ENCODE data around the gene MYBBP1A.

Gene MYBBP1A

DNA sequence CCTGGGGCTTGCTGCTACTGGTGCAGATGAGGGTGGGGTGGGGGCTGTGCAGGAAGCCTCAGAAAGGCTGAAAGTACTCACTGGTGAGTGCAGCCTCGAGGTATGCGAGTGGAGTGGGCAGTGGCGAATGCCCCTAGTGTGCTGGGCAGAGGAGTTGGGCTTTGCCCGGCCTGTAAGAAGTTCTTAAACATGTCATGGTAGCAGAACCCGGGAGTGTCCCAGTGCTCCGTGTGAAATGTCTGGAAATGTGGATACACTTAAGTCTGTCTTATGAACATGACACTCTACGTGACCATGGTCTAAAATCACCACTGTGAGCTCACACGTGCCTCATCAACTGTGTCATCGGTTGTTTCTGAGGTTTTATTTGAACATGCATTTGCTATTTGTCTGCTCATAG, 30.9 kb upstream of the MYBBP1A start:
- Histone ChIP-seq H2AFZ (ENCODE audit: low read length) (no peak overlapping the region), H3K9me2 (replicated peaks; ENCODE audit: insufficient read depth, low read length) (no peaks in the 10 kb centered on the region), H3K79me2 (ENCODE audit: low read length) (no peaks in the 10 kb centered on the region), H3F3A (ENCODE audit: insufficient read depth, low read length) (no peaks in the 10 kb centered on the region), H4K20me1 (ENCODE audit: insufficient read depth, low read length) (no peaks in the 10 kb centered on the region), H3K4me2 (ENCODE audit: low read depth, low read length) (no peak overlapping the region), H3K4me3 (ENCODE audit: low read length) (no peak overlapping the region), H3K9ac (ENCODE audit: low read length) (no peak overlapping the region), H3K9me3 (replicated peaks; ENCODE audit: insufficient read depth, low read length) (no peaks in the 10 kb centered on the region), H3K27ac (ENCODE audit: low read length) (no peak overlapping the region), H3K4me1 (ENCODE audit: low read length) (no peaks in the 10 kb centered on the region), H3K27me3 (replicated peaks; ENCODE audit: insufficient read depth, low read length) (peaks cover 92% of the 10 kb centered on the region), H3K36me3 (replicated peaks; ENCODE audit: insufficient read depth, low read length) (no peaks in the 10 kb centered on the region)
- TF ChIP-seq EZH2 (optimal IDR thresholded peaks at IDR 0.05; ENCODE audit: low read depth, low read length) (no peak), EZH2phosphoT487 (IDR thresholded peaks at IDR 0.05; ENCODE audit: low read length) (no peak), CTCF (IDR thresholded peaks at IDR 0.05; ENCODE audit: low read length) (no peak)
- no peak for DNase-seq

GRCh38 chr17:4585638-4585994, 30.4 kb upstream of the MYBBP1A start:
- DNase-seq = no peak
- no peaks in the 10 kb centered on the region for H3K4me1 ChIP-seq (ENCODE audit: low read length)
- no peak overlapping the region for H3K4me2 ChIP-seq (ENCODE audit: low read depth, low read length)
- no peaks in the 10 kb centered on the region for H3K9me2 ChIP-seq (replicated peaks; ENCODE audit: insufficient read depth, low read length)
- no peaks in the 10 kb centered on the region for H3K79me2 ChIP-seq (ENCODE audit: low read length)
- no peak overlapping the region for H3K9ac ChIP-seq (ENCODE audit: low read length)
- no peaks in the 10 kb centered on the region for H3F3A ChIP-seq (ENCODE audit: insufficient read depth, low read length)
- no peak overlapping the region for H3K27ac ChIP-seq (ENCODE audit: low read length)
- H3K9me3 ChIP-seq (replicated peaks; ENCODE audit: insufficient read depth, low read length) = no peaks in the 10 kb centered on the region
- H3K4me3 ChIP-seq (ENCODE audit: low read length) = no peak overlapping the region
- H3K36me3 ChIP-seq (replicated peaks; ENCODE audit: insufficient read depth, low read length) = no peaks in the 10 kb centered on the region
- H3K27me3 ChIP-seq (replicated peaks; ENCODE audit: insufficient read depth, low read length) = peaks cover 89% of the 10 kb centered on the region
- TF ChIP-seq EZH2 (optimal IDR thresholded peaks at IDR 0.05; ENCODE audit: low read depth, low read length) = no peak
- no peak overlapping the region for H2AFZ ChIP-seq (ENCODE audit: low read length)
- no peaks in the 10 kb centered on the region for H4K20me1 ChIP-seq (ENCODE audit: insufficient read depth, low read length)

GRCh38 chr17:4584917-4585637, 29.9 kb upstream of the MYBBP1A start:
- Histone ChIP-seq H3K4me3 (ENCODE audit: low read length) (no peak overlapping the region), H3F3A (ENCODE audit: insufficient read depth, low read length) (no peaks in the 10 kb centered on the region), H4K20me1 (ENCODE audit: insufficient read depth, low read length) (no peaks in the 10 kb centered on the region), H3K9me3 (replicated peaks; ENCODE audit: insufficient read depth, low read length) (no peaks in the 10 kb centered on the region), H3K9ac (ENCODE audit: low read length) (no peak overlapping the region), H3K4me2 (ENCODE audit: low read depth, low read length) (no peak overlapping the region), H3K4me1 (ENCODE audit: low read length) (no peaks in the 10 kb centered on the region), H3K79me2 (ENCODE audit: low read length) (no peaks in the 10 kb centered on the region), H2AFZ (ENCODE audit: low read length) (no peak overlapping the region), H3K27me3 (replicated peaks; ENCODE audit: insufficient read depth, low read length) (peaks cover 88% of the 10 kb centered on the region), H3K36me3 (replicated peaks; ENCODE audit: insufficient read depth, low read length) (no peaks in the 10 kb centered on the region), H3K27ac (ENCODE audit: low read length) (no peak overlapping the region), H3K9me2 (replicated peaks; ENCODE audit: insufficient read depth, low read length) (no peaks in the 10 kb centered on the region)
- no peak for DNase-seq
- TF ChIP-seq EZH2 (optimal IDR thresholded peaks at IDR 0.05; ENCODE audit: low read depth, low read length) (no peak), EZH2phosphoT487 (IDR thresholded peaks at IDR 0.05; ENCODE audit: low read length) (no peak), CTCF (IDR thresholded peaks at IDR 0.05; ENCODE audit: low read length) (no peak)

Measured in MM.1S (cell line).